GM19328 (cell line): ENCODE measurements around the gene EDIL3.

Source experiments
- ATAC-seq: cut with Tn5 transposase; IDR thresholded peaks from one replicate; pipeline ENCODE4 v1.9.1; 2021; ENCODE audit warnings: mild to moderate bottlenecking, moderate library complexity; ENCODE audit not compliant: unreplicated experiment

EDIL3 gene, protein sequence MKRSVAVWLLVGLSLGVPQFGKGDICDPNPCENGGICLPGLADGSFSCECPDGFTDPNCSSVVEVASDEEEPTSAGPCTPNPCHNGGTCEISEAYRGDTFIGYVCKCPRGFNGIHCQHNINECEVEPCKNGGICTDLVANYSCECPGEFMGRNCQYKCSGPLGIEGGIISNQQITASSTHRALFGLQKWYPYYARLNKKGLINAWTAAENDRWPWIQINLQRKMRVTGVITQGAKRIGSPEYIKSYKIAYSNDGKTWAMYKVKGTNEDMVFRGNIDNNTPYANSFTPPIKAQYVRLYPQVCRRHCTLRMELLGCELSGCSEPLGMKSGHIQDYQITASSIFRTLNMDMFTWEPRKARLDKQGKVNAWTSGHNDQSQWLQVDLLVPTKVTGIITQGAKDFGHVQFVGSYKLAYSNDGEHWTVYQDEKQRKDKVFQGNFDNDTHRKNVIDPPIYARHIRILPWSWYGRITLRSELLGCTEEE

DNA sequence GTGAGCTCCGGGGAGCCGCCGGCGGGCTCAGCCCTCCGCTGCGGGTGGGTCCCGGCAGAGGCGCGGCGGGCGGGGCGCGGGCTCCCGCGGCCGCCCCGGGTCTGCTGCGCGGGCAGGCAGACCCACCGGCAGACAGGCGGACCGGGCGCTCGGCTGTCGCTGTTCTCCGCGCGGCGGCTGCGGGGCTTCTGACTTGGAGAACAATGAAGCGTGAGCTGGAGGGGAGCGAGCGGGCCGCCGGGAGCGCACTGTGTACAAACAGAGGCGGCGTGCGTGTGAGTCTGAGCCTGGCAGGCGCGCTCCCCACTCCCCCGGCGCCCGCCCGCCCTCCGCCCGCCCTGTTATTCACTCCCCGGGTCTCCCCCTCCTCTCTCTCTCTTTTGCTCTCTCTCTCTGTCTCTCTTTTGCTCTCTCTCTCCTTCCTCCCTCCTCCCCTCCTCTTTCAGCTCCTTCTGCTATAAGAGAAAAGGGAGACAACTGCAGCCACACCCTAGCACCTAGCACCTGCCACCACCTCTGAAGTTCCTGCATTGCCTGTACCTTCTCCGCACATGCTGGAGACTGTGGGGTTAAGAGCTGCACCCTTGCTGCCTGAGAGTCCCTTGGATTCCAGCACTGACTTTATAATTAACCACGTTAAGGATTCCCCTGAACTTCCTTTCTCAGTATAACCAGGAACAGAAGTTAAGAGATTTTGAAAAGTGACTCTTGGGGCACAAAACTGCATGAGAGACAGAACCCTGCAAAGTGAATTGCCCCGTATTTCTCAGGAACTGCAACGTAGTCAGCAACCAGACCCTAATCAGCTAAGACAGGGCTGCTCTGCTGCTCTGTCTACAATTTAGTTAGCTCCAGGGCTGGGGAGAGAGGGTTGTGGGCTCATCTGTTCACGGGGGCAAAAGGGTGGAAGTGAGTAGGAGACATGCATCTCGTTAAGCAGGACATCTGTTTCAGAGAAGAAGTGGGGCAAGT is at the start of gene EDIL3:
TSS of gene EDIL3 (minus strand) at position 277 of the 972 bp plus-strand sequence. CDS start 506 bp downstream, outside the sequence.
- no peak for ATAC-seq

DNA sequence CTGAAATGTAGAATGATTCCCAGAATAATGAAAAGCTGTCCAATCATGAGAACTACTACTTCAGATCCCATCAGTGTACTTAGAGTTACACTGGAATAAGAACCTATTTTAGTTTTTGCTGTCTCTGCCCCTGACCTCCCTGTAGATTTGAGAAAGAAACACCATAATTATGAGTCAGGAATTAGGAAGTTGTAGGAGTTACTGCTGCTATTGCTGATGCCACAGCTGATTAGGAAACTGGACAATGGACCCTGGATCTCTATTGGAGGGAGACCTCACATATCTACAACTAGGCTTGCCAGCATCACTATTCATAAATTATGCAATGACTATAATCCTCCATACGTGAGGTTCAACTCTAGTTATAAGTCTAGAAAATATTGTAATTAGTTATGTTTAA is 48.8 kb upstream of the EDIL3 start:
- no peak for ATAC-seq

DNA sequence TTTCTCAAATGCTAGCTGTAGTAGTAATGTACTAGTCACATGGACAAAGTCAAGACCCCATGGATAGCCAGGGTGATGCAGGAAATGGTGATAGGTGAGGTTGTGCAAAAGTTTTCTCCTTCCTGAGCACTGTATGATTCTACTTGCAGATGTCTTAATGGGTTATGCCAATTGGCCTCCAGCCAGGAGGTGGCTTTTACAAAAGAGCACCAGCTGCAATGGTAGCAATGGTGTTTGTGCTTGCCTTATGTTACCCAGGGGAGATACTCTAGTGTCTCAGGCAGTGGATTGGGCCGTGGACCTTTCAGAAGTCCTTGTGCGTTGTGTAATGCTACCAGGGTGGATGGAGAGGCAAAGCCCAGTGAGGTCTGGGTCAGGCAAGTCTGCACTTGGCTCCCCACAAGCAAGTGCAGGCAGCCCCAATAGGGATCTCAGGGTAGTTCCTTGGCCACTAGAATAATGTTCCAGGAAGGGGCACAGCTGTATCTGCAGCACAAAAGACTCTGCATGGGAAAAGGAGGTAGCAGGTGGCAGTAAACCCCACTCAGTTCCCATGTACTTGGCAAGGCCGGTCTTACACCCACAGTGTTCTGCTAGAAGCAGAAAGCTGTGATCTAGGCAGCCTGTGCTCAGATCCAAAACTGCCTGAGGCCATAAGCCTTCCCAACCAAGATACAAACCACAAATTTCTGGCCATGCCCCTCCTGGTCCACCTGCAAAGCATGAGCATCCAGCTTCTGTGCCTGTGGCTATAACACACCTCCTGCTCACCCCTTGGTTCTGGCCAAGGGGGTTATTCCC is 46.4 kb upstream of the EDIL3 start:
- no peak for ATAC-seq

DNA sequence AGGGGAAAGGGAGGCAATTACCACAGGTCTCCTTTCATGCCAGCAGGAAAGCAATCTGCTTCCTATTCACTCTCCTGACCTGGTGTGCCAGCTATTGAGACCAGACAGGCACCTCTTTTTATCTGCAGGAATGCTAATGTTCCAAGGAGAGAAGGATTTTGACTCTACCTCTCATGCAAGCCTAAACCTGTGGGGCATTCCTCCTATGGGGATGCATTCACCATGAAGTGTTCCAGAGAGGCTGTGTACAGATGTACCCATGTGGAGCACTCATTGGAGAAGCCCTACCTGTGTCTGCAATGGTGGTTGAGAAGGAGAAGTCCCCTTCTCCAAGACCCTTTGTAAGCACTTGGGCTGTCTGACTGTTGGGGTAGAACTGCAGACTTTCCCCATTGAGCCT is 45.4 kb upstream of the EDIL3 start:
- ATAC-seq: no peak

DNA sequence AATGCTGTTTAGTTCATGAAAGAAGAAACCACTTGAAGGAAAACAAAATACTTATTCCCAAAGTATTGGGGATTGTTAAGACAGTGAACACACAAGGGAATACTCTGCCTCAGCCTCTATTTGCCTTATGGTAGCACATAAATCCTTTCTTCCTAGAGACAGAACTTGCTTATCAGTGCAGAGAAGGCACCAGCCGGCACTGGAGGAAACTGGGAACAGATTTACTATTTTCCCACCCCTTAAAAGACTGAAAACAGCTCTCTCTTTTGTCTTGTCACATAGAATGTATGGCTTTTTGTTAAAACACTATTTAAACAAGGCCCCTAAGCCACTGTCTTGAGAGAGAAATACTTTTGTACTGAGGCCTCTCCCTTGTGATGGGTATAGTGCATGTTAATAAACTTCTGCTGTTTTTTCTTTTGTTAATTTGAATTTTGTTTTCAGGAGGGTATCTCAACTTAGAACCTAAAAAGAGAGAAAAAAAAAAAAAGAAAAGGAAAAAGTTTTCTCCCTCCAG is 40.7 kb upstream of the EDIL3 start:
- ATAC-seq: no peak

DNA sequence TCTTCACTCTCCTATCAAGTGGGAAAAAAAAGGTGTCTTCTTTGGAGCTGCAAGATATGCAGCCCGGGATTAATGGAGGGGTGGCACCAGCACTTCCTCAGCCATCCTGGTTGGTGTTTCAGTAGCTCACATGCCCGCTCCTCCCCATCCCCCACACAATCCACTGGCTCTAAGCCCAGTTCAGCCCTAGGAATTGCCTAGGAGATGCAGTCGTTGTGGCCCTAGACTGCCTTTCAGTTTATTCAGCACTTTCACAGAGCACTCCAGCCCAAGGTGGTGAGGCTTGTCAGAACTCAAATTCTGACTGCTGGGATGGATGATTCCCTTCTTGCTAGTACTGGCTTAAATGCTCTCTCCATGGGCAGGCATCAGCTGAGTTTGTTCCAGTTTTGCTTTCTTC is 35.1 kb upstream of the EDIL3 start:
- no peak for ATAC-seq

DNA sequence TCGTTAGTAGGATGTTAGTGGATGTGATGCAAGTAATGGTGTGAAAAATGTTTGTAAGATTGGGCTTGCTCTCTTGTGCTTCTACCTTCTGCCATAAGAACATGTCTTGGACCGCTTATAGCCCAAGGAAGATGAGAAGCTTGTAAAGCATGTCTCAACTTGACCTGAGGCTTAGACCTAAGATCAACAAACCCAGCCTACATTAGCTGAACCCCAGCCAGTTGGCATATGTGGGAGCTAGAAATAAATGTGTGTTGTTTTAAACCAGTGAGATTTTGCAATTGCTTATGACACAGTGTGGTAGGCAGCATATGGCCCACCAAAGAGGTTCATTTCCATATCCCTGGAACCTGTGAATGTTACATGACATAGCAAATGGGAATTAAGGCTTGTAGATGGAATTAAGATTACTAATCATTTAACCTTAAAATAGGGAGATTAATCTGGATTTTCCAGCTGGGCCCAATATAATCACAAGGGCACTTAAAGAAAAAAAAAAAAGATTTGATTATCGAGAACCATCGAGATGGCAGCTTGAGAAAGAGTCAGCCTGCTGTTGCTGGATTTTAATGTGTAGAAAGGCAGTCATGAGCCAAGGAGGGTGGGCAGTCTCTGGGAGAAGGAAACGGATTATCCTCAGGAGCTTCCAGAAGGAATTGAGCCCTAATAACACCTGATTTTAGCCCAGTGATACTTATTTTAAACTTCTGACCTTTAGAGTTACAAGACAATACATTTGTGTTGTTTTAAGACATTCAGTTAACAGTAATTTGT is 27.3 kb upstream of the EDIL3 start:
- no peak for ATAC-seq

DNA sequence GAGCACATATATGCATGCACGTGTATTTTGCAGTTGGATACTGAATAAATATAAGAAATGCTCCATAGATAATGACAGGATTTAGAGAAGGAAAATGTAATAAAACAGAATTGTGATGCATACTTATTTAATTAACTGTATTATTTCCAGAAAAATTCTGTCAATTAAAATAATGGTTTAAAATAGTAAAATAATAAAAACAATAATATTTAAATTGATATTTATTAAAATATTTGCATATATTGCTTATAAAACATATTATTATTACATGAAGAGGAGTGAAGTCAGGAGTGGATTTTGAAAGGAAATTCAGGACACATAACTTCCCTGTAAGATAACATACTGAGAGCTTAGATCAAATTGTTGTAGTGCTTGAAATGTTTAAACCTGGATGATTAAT is 21.4 kb upstream of the EDIL3 start:
- no peak for ATAC-seq

DNA sequence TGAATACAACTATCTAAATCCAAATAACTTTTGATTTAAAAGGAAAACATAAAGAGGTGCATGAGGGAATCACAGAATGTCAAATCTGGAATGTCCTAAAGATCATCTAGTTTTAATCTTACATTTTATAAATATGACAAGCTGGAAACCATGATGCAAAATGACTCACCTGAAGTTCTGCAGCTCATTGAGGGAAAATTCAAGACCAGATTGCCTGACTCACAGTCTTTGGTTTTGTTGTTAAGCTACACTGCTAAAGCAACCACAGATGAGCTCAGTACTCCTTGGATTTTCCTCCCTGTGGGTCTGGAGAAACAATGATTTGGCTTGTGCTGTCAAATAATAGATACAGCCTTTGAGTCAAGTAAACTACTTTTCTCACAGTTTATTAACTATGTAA is 19.1 kb upstream of the EDIL3 start:
- no peak for ATAC-seq

DNA sequence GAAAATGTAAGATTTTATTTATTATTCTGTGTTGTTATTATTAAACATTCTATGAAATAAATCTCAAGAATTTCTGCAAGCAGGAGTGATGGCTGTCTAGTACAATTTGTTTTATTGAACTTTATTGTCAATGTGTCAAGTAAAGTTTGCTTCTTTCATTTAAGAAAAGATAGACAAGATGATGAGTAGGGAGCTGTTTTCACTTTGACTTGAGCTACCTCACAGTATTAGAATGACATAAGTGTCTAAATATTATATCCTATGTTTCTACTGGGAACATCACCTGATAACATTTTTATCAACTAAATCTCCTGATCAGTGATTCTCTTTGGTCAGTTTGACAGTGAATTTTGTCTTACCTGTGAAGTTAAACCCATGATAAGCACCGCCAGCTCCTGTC is 12.7 kb upstream of the EDIL3 start:
- no peak for ATAC-seq

DNA sequence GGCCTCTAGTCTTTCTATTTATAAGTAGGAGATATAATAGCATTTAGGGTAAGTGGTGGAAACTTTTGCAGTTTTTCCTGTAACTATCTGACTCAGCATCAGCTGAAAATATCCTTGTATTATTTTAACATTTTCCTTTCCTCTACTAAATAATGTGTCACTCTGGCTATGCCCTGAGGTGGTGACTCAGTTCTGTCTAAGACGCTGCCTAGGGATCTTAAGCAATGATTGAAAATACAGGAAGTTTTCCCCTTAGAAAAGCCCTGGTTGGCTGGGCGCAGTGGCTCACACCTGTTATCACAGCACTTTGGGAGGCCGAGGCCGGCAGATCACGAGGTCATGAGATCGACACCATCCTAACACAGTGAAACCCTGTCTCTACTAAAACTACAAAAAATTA is 9.3 kb upstream of the EDIL3 start:
- no peak for ATAC-seq

DNA sequence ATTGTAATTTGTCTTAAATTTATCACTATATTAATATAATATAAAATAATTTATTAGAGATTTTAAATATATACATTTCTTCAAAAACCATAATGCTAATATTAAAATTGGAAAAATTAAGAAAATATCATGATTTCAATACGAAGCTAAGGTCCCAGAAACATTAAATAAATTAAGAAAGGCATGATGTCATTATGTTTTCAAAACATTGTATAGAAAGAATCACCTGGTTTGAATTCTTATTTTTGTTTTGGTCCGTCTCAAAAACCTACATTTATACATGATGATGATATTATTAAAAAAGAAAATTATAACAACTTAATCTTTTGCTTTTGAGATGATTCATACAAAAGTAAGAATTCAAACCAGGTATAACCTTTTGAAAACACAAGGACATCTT is 8.2 kb upstream of the EDIL3 start:
- no peak for ATAC-seq

DNA sequence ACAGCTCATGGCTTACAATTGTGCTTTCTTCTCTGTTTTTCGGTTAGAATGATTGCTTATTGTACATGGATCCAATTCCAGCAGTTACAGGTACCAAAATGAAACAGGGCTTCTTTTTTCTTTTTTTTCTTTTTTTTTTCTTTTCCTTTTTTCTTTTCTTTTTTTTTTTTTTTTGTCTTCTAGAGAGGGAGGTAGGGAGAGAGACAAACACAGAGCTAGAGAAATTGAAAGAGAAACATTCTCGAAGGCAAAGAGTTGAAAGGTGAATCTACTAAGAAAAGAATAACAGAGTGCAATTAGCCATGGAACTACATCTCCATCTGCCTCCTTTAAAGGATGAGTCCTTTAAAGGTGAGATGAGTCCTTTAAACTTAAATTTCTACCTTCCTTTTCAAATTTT is 1.0 kb upstream of the EDIL3 start:
- ATAC-seq: no peak

DNA sequence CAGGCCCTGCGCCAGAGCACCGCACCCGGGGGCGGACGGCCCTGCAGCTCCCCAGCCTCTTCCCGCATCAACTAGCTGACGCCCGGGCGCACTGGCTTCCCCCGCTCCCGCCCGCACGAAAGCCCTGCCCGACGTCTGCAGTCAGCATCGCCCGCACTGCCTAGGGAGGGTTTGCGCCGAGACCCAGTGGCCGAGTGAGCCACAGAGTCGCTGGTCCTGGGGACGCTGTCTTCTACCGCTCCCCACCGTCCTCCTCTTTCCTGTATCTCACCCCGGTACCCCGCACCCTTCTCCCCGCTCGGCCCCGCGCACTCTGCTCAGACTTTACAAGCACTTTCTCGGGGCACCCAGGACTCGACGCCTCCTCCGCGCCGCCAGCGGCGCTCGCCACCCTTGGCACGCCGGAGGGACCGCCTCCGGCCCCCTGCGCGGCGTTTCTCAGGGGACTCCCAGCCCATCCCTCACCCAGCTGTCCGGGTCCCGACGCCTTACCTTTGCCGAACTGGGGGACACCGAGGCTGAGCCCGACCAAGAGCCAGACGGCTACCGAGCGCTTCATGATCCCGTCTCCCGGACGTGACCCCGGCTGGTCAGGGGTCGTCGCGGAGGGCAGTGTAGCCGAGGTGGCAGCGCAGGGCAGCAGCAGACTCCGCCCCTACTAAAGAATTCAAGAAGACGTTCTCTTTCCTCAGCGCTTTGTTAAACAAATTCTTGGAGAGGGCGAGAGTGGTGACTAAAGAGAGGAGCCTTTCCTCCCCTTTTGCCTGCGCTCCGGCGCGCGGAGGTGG is 670 bp downstream of the EDIL3 start:
- no peak for ATAC-seq

DNA sequence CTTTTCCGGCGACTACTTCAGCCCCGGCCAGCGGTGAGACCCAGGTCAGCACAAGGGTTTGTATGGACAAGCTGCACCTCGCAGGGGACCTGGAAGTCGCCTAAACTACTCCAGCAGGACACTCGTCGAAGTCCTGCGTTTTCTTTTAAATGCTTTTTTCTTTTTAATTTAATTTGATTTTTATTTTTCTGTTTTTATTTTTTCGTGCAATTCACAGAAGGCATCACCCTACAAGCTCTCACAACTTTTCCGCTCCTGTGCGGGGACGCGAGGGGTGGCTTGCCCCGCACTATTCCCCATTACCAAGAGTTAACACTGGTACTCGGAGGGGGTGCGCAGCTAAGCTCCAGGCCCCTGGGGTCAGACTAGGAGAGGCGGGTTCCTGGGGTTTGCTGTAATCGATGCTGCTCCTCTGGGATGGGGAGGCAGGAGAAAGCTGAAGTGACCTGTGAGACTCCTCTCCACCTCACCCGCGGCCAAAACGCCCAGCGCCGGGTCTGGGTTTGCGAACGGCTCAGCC is 1.3 kb downstream of the EDIL3 start:
- ATAC-seq: no peak

DNA sequence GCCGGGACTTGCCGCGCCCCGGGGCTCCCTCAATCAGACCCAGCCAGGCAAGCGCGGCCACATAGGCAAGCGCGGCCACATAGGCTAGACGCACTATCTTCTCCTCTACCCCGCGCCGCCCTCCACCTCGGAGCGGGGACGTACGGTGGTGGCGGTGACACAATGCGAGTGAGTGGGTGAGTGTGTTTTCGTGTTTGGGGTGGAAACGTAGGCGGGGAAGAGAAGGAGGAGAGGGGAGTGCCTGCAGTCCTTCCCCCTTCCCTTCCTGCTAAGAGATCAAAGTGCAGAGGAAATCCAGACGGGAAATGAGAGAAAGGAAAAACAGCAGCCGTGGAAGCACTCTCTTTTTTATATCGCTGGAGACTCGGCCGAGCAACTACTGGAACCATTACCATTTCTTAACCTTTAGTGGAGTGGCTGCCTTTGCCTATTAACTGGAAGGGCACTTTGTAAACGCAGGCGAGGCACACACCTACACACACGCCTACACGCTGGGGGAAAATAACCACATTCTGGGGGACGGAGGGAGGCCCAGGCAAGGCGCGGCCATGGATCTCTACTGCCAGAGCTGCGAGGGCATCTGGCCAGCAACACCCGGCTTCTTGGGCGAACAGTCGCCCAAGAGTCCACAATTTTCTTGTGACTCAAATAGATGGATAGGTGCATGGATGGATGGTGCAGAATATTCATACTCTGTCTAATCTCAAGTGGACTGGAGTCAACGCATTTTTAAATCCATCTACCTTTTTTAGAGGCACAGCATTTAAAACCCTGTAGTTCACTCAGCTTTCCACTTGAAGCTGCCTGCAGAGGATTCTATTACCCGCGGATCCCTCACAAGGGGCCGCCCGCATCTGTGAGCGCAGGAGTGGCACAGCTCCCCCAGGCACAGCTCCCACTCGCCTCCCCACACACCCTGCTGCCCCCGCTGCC is 2.1 kb downstream of the EDIL3 start:
- no peak for ATAC-seq

DNA sequence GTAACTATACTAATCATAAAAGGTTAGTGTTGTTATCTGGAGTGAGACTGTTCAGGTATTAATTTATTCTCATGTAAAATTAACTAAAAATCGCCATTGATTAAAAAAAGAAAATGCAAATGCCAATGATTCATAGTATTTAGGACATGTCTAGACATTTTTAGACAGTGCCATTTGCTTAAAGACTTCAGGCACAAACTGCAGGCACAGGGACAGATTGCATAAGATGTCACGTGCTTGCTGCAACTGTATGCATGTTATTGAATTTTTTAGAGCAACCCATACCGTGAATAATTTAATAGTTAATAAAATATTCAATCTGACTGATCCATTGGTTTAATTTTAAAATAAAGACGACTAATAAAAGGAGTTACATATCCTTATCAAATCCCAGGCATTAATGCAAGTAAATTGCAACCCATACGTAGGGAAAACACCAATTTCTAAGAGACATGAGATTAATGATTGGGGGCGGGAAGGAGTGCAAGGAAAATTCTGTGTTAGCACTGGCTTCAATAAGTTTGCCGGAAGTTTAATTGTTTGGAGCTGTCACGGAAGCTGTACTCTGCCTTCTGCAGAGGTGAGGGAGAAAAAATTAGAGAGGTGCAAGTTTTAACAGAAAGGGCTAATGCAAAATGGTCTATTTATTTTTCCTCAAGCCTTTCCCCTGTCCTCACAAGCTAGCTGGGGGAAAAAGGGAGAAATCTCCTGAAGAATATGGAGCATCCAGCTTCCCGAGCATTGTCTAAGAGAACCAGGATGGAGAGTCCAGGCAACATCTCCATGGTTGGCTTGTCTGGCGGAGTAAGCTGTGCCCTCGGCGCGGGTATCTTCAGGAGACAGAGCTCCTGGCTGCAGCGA is 2.9 kb downstream of the EDIL3 start:
- ATAC-seq: no peak
